ENCODE data around the gene PRDM8.
"Not testable (repeated sequence)": the region's sequence is repeated elsewhere in the genome, so short reads cannot be mapped to it uniquely, and the experiment has no call there.

The PRDM8 gene

GRCh38 chr4:80177793-80178192 lies 19.5 kb upstream of the PRDM8 start:
- H3K36me3 Mint-ChIP-seq; DNase-seq (ENCODE audit: low spot score in 2 of 2); ATAC-seq; H3K4me3 Mint-ChIP-seq; H3K27ac Mint-ChIP-seq: not testable (repeated sequence)
- Mint-ChIP-seq H3K4me1 (peaks cover 59% of the 10 kb centered on the region), H3K9me3 (peaks cover 11% of the 10 kb centered on the region)

DNA sequence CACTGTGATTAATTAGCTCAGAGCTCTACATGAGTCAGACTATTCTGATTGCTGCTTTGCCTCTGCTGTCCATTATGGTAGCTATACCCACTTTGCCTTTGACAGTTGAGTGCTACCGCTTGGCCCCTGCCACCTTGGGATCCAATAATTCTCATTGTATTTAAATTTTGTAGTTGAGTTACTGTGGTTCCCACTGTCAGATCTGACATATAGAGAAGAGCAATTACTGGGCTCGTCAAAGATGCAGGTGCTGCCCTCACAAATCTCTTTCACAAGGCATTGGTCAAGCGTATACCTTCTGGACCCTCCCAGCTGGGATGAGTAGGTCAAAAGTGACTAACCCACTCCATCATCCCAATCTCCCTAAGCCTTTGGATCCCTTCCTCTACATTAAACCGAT lies 18.3 kb upstream of the PRDM8 start:
- DNase-seq (ENCODE audit: low spot score in 2 of 2), result no peak
- Mint-ChIP-seq H3K27ac (no peak overlapping the region), H3K9me3 (peaks cover 11% of the 10 kb centered on the region), H3K4me1 (peaks cover 54% of the 10 kb centered on the region), H3K4me3 (no peak overlapping the region), H3K36me3 (peaks cover 7% of the 10 kb centered on the region)
- ATAC-seq, result no peak

GRCh38 chr4:80179637-80180161 lies 17.6 kb upstream of the PRDM8 start:
- Mint-ChIP-seq H3K4me1 (peaks cover 52% of the 10 kb centered on the region), H3K36me3 (peaks cover 14% of the 10 kb centered on the region), H3K9me3 (peaks cover 11% of the 10 kb centered on the region), H3K4me3 (no peak overlapping the region), H3K27ac (no peak overlapping the region)
- ATAC-seq (no peak), DNase-seq (ENCODE audit: low spot score in 2 of 2) (no peak)

- DNase-seq (ENCODE audit: low spot score in 2 of 2), result no peak
- Mint-ChIP-seq H3K9me3 (peaks cover 11% of the 10 kb centered on the region), H3K4me3 (peak overlapping the region; percentile 96), H3K27ac (no peak overlapping the region), H3K36me3 (peaks cover 22% of the 10 kb centered on the region), H3K4me1 (peaks cover 52% of the 10 kb centered on the region)
- ATAC-seq, result peak; percentile 58
These were observed 16.6 kb upstream of the PRDM8 start for GRCh38 chr4:80180743-80181142.

DNA sequence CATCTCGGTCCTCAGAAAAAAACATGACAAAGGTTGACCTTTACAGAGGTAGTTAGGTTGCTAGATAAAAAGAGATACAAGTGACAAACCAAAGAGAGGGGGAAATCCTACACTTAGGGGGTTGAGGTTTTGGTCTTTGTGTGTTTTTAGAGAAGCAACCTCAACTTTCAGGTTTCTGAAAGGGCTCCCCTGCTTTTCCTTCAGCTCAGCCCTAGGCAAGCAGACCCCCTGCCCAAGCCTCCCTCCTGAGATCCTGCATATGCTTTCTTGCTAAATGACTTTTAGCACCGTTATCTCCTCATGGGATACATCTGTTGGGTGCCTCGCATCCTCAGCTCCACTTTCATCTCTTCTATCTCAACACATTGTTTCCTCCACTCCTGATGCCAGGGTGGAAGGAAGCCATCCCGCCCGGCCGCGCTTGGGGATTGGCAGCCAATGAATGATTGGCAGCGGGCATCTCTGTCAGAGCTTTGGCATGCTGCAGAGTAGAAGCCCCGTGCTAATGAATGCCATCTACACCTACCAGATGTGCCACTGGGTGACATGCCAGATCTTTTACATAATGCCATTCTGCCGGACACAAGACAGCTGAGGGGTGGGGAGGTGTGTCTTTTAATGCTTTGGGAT lies 15.0 kb upstream of the PRDM8 start:
- peak overlapping the region; percentile 96 for H3K4me3 Mint-ChIP-seq
- H3K27ac Mint-ChIP-seq, result peak overlapping the region; percentile 29
- peaks cover 11% of the 10 kb centered on the region for H3K9me3 Mint-ChIP-seq
- H3K4me1 Mint-ChIP-seq, result peaks cover 60% of the 10 kb centered on the region
- ATAC-seq, result peak; percentile 48
- peaks cover 27% of the 10 kb centered on the region for H3K36me3 Mint-ChIP-seq
- DNase-seq (ENCODE audit: low spot score in 2 of 2), result peak in 1 of 2 donors; percentile 72

DNA sequence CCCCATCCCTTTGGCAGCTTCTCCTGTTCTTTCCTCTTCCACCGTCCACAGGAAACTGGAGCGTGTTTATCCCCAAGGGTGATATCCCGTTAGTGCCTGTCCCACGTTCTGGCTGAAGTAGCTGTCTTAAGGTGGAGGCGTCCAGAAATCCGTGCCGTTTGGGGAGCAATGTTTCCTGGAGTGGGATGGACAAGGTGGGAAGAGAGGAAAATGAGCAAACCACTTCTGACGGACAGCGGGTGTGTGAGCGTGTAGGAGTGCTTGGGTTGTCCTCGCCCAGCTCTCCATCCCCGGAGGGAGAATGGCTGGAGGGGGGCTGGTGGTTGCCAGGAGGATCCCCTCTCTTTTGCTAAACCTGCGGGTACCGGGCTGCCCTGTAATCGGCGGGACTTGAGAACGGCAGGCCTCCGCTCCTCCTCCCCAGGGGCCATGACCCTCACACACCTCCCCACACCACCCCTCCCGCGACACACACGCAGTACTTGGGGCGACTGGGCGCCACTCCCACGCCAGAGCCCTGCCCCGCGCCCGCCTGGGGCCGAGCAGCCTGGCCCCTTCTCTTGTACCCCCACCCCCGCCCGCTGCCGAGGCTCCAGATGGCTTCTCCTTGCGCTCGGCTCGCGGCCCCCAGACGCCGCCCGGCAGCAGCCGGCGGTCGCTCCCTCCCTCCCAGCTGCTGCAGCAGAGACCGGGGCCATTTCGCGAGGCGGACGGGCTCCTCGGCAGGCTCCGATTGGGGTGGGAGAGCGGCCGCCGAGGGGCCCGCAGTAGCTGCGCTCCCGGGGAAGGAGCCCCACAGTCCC lies 13.9 kb upstream of the PRDM8 start:
- Mint-ChIP-seq H3K9me3 (peaks cover 11% of the 10 kb centered on the region), H3K4me3 (peak overlapping the region; percentile 96), H3K27ac (peak overlapping the region; percentile 98), H3K4me1 (peaks cover 60% of the 10 kb centered on the region), H3K36me3 (peaks cover 27% of the 10 kb centered on the region)
- ATAC-seq (peak; percentile 69), DNase-seq (ENCODE audit: low spot score in 2 of 2) (peak; percentile 38 to 76)

- Mint-ChIP-seq H3K9me3 (peaks cover 6% of the 10 kb centered on the region), H3K4me1 (peaks cover 60% of the 10 kb centered on the region), H3K27ac (peak overlapping the region; percentile 98), H3K4me3 (peak overlapping the region; percentile 96), H3K36me3 (peaks cover 27% of the 10 kb centered on the region)
- ATAC-seq (peak; percentile 92), DNase-seq (ENCODE audit: low spot score in 2 of 2) (peak; percentile 98 to 99)
These were observed 13.1 kb upstream of the PRDM8 start for GRCh38 chr4:80184053-80184824.

DNA sequence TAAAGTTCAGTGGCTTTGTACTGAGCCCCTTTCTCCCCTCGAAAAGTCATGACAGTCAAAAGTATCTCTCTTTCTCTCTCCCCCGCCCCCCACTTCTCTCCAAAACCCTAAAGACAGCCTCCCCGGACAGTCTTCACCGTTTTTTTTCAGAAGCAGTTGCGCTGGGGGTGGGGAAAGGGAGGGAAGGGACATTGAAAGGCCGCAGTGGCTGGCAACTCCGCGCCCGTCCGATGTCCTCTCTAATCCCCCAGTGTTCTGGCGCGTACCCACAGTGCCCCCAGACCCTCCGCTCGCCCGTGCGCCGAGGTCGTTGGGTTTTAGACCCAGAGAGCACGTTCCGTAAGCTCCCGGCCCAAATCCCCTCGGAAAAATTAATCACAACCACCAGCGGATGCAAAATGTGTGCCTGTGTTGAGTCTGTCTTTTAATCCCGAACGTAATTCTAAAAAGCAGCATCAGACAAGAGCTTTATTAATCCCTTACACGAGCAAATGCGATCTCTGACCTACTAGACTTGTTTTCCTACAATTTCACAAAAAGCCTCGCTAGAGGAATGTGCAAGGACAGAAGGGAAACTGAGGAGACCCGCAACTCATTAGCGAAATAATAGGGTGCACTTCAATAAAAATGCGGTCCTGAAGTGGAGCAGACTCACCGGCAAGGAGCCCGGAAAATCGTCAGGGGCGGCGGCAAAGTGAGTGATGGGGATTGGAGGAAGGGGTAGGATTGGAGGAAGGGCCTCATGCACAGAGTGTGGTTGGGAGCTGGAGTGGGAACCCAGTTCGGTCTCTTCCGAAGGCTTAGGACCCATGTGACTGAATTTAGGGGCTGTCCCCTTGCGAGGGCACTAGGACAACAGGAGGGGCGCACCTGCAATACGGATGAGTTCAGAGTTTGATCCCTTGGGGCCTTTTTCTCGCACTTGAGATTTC lies 12.2 kb upstream of the PRDM8 start:
- H3K9me3 Mint-ChIP-seq, result peaks cover 3% of the 10 kb centered on the region
- peak; percentile 0 for ATAC-seq
- H3K36me3 Mint-ChIP-seq, result peaks cover 27% of the 10 kb centered on the region
- peak overlapping the region; percentile 96 for H3K4me3 Mint-ChIP-seq
- DNase-seq (ENCODE audit: low spot score in 2 of 2), result no peak
- peaks cover 54% of the 10 kb centered on the region for H3K4me1 Mint-ChIP-seq
- H3K27ac Mint-ChIP-seq, result peak overlapping the region; percentile 98

DNA sequence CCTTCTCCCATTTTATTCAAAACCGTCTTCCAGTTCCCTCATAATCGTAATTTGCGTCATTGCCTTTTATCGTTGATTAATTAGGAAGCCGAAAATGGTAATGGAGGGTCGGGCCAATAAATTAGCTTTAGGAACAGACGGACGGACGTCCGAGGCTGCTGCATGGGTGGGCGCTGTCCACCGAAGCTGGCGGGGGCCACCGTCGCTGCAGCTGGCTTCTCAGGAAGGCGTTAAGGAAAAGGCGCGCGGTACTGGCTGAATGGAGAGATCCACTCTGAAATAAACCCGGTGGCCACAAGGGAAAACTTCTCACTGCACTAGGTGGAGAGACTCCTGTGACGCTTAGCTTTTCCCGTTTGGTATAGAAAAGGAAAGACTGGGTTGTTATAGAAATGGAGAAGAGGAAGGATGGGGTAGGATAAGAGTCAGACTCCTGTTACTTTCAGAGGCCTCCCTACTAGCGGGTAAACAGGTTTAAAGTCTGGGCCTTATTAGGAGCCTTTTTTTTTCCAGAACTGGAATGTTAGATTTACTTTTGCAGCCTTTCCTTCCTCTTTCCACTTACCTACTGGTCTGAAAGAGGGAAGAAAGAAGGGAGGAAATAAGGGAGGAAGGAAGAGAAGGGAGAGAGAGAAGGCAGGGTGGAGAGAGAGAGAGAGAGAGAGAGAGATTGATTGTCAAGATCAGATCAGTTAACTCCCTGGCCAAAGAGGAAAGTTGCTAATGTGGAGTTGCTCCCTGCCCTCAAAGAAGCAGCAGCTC lies 11.3 kb upstream of the PRDM8 start:
- H3K27ac Mint-ChIP-seq, result peak overlapping the region; percentile 98
- ATAC-seq, result no peak
- no peaks in the 10 kb centered on the region for H3K9me3 Mint-ChIP-seq

DNA sequence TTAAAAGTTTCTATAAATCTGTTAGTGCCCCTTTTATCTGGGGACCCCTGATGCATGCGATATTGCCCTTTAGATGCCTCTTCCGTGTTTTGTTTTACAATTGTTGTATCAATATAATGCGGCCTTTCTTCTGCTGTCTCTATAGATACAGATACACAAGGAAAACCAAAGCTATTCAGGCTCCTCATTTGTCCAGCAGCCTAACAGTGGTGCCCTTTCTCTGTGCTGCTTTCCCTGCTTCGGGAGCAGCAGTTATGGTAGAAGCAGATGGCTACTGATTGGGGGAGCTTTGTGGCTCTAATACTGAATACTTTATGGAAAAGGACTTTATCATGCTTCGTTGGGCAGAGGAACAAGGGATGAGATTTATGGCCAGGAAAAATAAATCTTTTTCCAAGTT lies 10.6 kb upstream of the PRDM8 start:
- H3K27ac Mint-ChIP-seq, result no peak overlapping the region
- no peak for DNase-seq (ENCODE audit: low spot score in 2 of 2)
- H3K9me3 Mint-ChIP-seq, result no peaks in the 10 kb centered on the region
- no peak for ATAC-seq
- H3K36me3 Mint-ChIP-seq, result peaks cover 27% of the 10 kb centered on the region
- peaks cover 41% of the 10 kb centered on the region for H3K4me1 Mint-ChIP-seq
- H3K4me3 Mint-ChIP-seq, result no peak overlapping the region

More for the DNA sequence above, 11.3 kb upstream of the PRDM8 start:
- Mint-ChIP-seq H3K4me1 (peaks cover 46% of the 10 kb centered on the region), H3K4me3 (peak overlapping the region; percentile 96), H3K36me3 (peaks cover 27% of the 10 kb centered on the region)
- DNase-seq (ENCODE audit: low spot score in 2 of 2), result no peak

DNA sequence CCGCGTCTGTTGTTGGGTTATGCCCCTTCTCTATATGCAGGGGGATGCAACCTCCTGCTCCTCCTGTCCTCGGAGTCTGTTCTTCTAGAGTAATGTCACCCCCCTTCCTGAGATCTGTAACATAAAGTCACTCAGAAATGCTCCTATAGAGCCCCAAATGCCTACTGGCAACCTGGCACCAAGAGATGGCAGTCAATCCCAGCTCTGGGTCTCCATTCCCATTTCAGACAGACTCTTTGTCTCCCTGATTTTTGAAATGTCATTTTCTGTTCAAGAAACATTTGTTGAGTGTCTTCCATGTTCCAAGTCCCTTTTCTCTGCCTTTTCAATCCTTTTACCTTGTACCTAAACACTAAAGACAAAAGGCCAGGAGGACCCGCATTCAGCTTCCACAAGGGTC lies 9.6 kb upstream of the PRDM8 start:
- H3K36me3 Mint-ChIP-seq, result peaks cover 21% of the 10 kb centered on the region
- H3K27ac Mint-ChIP-seq, result no peak overlapping the region
- H3K9me3 Mint-ChIP-seq, result no peaks in the 10 kb centered on the region
- H3K4me3 Mint-ChIP-seq, result no peak overlapping the region
- peaks cover 34% of the 10 kb centered on the region for H3K4me1 Mint-ChIP-seq
- DNase-seq (ENCODE audit: low spot score in 2 of 2), result no peak
- no peak for ATAC-seq

DNA sequence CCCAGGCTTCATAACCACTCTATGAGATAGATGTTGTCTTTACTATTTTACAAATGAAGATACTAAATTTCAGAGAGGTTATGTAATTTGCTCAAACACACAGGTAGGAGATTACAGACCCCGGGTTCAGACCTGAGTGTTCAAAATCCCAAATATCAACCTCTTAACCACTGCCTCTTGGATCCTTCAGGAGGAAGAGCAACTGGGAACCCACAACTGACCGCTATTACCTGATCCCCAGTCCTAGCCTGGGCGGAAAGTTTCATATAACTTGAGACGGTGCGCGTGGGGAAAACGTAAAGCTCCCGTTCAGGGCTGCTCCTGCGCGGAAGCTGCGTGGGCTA lies 8.9 kb upstream of the PRDM8 start:
- DNase-seq (ENCODE audit: low spot score in 2 of 2), result no peak
- Mint-ChIP-seq H3K4me1 (peaks cover 29% of the 10 kb centered on the region), H3K36me3 (peaks cover 21% of the 10 kb centered on the region), H3K4me3 (no peak overlapping the region), H3K27ac (no peak overlapping the region), H3K9me3 (no peaks in the 10 kb centered on the region)
- ATAC-seq, result no peak

- Mint-ChIP-seq H3K9me3 (no peaks in the 10 kb centered on the region), H3K36me3 (peaks cover 21% of the 10 kb centered on the region), H3K27ac (no peak overlapping the region), H3K4me3 (no peak overlapping the region), H3K4me1 (peaks cover 29% of the 10 kb centered on the region)
- ATAC-seq (no peak), DNase-seq (ENCODE audit: low spot score in 2 of 2) (no peak)
These were observed 8.4 kb upstream of the PRDM8 start for GRCh38 chr4:80188801-80189458.
